GM19324 (cell line): ENCODE measurements around the gene MALRD1.

Source experiments
- ATAC-seq: cut with Tn5 transposase; IDR thresholded peaks from one replicate; pipeline ENCODE4 v1.9.1; 2021; ENCODE audit warnings: mild to moderate bottlenecking, moderate library complexity; ENCODE audit not compliant: unreplicated experiment, low FRiP score

The MALRD1 gene

GRCh38 chr10:19209319-19209718 lies 160.7 kb downstream of the MALRD1 start:
- ATAC-seq, result no peak

- no peak for ATAC-seq
Measured at GRCh38 chr10:19212590-19212989, 164.0 kb downstream of the MALRD1 start.

GRCh38 chr10:19221216-19221615 lies 172.6 kb downstream of the MALRD1 start:
- no peak for ATAC-seq

- no peak for ATAC-seq
Measured at GRCh38 chr10:19226025-19226424, 177.4 kb downstream of the MALRD1 start.

GRCh38 chr10:19231034-19231433 lies 182.4 kb downstream of the MALRD1 start:
- no peak for ATAC-seq

GRCh38 chr10:19245889-19246752 lies 197.5 kb downstream of the MALRD1 start:
- no peak for ATAC-seq

GRCh38 chr10:19247843-19248242 lies 199.2 kb downstream of the MALRD1 start:
- no peak for ATAC-seq

- ATAC-seq, result no peak
Measured at GRCh38 chr10:19250546-19250945, 201.9 kb downstream of the MALRD1 start.

- ATAC-seq, result no peak
Measured at GRCh38 chr10:19252531-19252930, 203.9 kb downstream of the MALRD1 start.

- ATAC-seq, result no peak
Measured at GRCh38 chr10:19256331-19256730, 207.7 kb downstream of the MALRD1 start.

- ATAC-seq, result no peak
Measured at GRCh38 chr10:19263262-19263661, 214.7 kb downstream of the MALRD1 start.

- ATAC-seq, result no peak
Measured at GRCh38 chr10:19283285-19283684, 234.7 kb downstream of the MALRD1 start.

GRCh38 chr10:19283786-19284185 lies 235.2 kb downstream of the MALRD1 start:
- ATAC-seq, result no peak

GRCh38 chr10:19290770-19291169 lies 242.2 kb downstream of the MALRD1 start:
- no peak for ATAC-seq

GRCh38 chr10:19294233-19294632 lies 245.6 kb downstream of the MALRD1 start:
- ATAC-seq, result no peak

GRCh38 chr10:19299645-19300044 lies 251.0 kb downstream of the MALRD1 start:
- no peak for ATAC-seq

- ATAC-seq, result no peak
Measured at GRCh38 chr10:19302117-19302516, 253.5 kb downstream of the MALRD1 start.

- no peak for ATAC-seq
Measured at GRCh38 chr10:19310066-19310465, 261.5 kb downstream of the MALRD1 start.

GRCh38 chr10:19316204-19316870 lies 267.7 kb downstream of the MALRD1 start:
- ATAC-seq, result no peak

GRCh38 chr10:19317952-19318351 lies 269.4 kb downstream of the MALRD1 start:
- ATAC-seq, result no peak

- no peak for ATAC-seq
Measured at GRCh38 chr10:19325581-19325980, 277.0 kb downstream of the MALRD1 start.

GRCh38 chr10:19328582-19328981 lies 280.0 kb downstream of the MALRD1 start:
- ATAC-seq, result no peak
